ENCODE measurements around the gene HAX1.
"Not testable (repeated sequence)": the region's sequence is repeated elsewhere in the genome, so short reads cannot be mapped to it uniquely, and the experiment has no call there.

Gene HAX1

DNA sequence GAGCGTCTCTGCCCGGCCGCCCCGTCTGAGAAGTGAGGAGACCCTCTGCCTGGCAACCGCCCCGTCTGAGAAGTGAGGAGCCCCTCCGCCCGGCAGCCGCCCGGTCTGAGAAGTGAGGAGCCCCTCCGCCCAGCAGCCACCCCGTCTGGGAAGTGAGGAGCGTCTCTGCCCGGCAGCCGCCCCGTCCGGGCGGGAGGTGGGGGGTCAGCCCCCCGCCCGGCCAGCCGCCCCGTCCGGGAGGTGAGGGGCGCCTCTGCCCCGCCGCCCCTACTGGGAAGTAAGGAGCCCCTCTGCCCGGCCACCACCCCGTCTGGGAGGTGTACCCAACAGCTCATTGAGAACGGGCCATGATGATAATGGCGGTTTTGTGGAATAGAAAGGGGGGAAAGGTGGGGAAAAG is 15.2 kb downstream of the HAX1 start:
- DNase-seq (ENCODE audit: low read depth), result not testable (repeated sequence)

DNA sequence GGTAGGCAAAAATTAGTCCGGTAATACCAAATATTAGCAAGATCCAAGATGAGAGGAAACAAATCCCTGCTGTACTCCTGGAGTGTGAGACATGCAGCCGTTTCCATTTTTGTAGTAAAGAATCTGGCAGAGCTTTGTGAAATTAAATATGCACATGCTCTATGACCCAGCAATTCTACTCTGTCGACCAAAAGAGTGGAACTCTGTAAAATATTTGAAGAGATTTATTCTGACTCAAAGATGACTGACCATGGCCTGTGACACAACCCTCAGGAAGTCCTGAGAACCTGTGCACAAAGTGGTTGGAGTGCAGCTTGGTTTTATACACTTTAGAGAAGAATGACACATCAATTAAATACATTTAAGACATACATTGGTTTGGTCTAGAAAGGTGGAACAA is 16.2 kb downstream of the HAX1 start:
- DNase-seq (ENCODE audit: low read depth), result no peak

- DNase-seq (ENCODE audit: low read depth), result no peak
Observed at GRCh38 chr1:154290921-154291320, 18.5 kb downstream of the HAX1 start.

- DNase-seq (ENCODE audit: low read depth), result no peak
Observed at GRCh38 chr1:154295408-154296235, 23.2 kb downstream of the HAX1 start.

- DNase-seq (ENCODE audit: low read depth), result no peak
Observed at GRCh38 chr1:154301582-154301981, 29.2 kb downstream of the HAX1 start.

DNA sequence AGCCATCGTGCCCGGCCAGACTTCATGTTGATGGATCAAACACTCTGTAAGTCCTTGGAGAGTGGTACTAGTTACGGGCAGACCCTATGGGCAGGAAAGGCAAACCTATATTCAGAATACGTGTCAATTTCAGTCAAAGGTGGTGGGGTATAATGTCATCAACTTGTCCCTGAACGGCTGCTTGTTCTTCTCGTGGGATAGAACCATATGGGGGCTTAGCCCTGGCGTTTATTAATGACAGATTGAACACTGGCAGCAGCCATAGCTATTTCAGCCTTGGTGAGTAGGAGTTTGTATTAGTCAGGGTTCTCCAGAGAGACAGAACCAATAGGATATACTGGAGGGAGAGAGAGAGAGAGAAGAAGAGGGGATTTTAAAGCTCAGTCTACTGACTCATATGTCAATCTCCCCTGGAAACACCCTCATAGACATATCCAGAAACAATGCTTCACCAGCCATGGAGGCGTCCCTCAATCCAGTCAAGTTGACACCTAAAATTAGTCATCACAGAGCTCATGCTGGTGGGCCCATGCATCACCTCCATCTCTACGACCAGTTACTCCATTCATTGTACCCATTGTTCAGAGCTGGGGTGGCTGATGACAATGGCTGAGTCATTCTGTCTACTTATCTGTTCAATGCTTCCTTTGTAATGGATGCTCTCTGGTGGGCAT is 32.4 kb downstream of the HAX1 start:
- DNase-seq (ENCODE audit: low read depth), result no peak

DNA sequence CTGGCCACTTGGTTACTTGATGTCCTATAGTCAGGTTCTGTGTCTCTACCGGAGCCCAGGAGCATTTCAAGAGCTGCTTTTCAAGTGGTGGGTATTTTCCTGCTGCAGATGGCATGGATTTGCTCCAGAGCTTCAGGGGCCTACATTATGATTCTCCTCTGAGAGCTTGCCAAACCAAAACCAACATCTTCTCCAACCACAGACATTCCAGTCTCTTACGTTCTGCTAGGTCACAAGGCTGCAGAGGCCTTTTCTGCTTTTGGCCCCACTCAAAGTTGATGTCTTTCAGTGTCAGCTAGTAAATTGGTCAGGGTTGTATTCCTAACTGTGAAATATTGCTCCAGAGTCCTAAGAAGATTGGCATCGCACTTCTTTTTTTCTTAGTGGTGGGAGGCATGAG is 33.7 kb downstream of the HAX1 start:
- DNase-seq (ENCODE audit: low read depth), result peak; percentile 25

DNA sequence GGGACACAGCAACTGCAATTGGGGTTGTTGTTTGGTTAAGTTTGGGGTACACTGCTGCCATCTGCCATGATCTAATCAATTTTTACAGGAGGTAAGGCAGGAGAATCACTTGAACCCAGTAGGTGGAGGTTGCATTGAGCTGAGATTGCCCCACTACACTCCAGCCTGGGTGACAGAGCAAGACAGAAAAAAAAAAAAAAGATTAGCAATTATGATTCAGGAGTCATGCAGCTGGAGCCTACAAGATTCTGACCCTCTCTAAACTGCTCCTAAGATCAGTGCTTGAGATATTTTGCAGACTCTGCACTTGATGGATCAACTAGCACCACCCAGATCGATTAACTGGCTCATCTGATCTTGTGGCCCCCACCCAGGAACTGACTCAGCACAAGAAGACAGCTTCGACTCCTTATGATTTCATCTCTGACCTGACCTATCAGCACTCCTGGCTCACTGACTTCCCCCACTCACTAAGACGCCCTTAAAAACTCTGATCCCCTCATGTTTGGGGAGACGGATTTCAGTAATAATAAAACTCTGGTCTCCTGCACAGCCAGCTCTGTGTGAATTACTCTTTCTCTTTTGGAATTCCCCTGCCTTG is 35.3 kb downstream of the HAX1 start:
- DNase-seq (ENCODE audit: low read depth), result not testable (repeated sequence)

GRCh38 chr1:154309136-154309535 is 36.7 kb downstream of the HAX1 start:
- DNase-seq (ENCODE audit: low read depth), result not testable (repeated sequence)

DNA sequence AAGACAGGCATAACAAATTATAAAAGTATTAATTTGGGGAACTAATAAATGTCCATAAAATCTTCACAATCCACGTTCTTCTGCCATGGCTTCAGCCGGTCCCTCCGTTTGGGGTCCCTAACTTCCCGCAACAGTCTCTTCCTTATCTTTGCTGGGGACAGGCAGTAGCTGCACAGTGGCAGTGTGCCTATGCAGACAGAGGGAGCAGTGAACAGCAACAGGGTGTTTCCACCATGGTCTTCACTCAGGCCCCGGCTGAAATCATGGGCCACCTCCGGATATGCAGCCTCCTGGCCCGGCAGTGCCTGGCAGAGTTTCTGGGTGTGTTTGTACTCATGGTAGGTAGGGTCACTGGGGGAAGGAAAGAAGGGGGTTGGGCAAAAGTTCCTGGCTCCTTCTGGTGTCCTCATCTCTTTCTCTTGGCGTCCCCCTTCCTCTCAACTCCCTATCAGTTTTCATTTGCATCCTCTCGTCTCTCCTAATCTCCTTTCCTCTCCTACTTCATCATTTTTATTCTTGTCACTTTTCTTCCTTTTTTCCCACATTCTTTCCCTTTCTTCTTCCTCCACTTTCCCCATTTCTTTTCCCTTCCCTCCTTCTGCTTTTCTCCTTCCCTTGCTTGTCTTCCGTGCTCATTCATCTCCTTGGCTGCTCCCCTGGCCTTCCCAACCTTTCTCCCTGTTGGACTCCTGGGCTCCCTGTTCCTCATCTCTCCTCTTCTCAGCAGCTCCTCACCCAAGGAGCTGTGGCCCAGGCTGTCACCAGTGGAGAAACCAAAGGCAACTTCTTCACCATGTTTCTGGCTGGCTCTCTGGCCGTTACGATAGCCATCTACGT is 40.0 kb downstream of the HAX1 start:
- not testable (repeated sequence) for DNase-seq (ENCODE audit: low read depth)

GRCh38 chr1:154313066-154313356 is 40.6 kb downstream of the HAX1 start:
- no peak for DNase-seq (ENCODE audit: low read depth)

DNA sequence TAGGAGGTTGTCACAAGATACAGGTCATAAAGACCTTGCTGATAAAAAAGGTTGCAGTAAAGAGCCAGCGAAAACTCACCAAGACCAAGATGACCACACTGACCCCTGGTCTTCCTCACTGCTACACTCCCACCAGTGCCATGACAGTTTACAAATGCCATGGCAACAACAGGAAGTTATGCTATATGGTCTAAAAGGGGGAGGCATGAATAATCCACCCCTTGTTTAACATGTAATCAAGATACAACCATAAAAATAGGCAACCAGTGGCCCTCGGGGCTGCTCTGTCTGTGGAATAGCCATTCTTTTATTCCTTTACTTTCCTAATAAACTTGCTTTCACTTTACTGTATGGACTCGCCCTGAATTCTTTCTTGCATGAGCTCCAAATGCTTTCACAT is 41.8 kb downstream of the HAX1 start:
- not testable (repeated sequence) for DNase-seq (ENCODE audit: low read depth)

DNA sequence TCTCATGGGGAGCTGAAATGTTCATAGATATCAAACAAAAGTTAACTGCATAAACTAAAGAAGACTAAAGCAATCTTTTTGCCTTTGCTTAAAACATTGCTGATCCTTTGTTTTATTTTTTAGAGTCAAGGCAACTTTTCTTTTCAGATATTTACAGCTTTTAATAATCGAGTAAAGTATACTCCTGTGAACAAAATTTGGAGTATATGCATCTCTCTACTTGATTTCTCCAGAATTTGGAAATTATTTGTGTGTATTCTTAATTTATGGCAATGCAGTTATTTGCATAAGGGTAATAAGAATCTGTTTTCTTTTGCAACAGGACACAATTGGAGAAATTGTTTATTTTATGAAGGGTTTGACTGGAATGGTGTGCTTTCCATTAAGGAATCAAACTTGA is 44.3 kb downstream of the HAX1 start:
- DNase-seq (ENCODE audit: low read depth), result no peak

DNA sequence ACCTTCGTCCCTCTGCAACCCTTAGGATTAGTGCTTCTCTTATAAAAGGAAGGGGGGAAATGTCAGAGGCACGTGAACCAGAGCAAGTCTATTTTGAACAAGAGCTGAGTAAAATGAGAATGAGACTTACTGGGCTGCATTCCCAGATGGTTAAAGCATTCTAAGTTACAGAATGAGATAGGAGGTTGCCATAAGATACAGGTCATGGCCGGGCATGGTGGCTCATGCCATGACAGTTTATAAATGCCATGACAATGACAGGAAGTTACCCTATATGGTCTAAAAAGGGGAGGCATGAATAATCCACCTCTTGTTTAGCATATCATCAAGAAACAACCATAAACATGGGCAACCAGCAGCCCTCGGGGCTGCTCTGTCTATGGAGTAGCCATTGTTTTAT is 46.0 kb downstream of the HAX1 start:
- no peak for DNase-seq (ENCODE audit: low read depth)

DNA sequence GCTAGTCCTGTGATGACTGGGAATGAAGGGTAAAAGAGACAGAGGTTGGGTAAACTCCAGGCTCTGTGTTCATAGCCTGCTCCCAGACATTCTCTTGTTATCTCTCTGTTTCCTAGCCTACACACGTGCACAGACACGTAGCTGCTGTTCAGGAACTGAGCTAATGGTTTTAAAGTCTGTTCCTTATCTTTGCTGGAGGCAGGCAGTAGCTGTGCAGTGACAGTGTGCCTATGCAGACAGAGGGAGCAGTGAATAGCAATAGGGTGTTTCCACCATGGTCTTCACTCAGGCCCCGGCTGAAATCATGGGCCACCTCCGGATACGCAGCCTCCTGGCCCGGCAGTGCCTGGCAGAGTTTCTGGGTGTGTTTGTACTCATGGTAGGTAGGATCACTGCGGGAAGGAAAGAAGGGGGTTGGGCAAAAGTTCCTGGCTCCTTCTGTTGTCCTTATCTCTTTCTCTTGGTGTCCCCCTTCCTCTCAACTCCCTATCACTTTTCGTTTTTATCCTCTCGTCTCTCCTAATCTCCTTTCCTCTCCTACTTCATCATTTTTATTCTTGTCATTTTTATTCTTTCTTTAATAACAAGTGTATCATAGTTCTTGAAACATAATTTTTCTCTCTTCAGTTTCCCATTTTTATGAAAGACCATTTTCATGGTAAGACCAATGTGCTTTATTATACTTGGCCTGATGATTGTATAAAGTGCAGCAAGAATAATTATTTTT is 48.6 kb downstream of the HAX1 start, which contains the start of gene AQP10:
Gene AQP10, plus strand, starts transcription at position 212 of the 727 bp plus-strand sequence. Its CDS starts 63 bp downstream, at position 275.
- no peak for DNase-seq (ENCODE audit: low read depth)

- DNase-seq (ENCODE audit: low read depth), result not testable (repeated sequence)
Observed at GRCh38 chr1:154321609-154321934, 49.1 kb downstream of the HAX1 start.

DNA sequence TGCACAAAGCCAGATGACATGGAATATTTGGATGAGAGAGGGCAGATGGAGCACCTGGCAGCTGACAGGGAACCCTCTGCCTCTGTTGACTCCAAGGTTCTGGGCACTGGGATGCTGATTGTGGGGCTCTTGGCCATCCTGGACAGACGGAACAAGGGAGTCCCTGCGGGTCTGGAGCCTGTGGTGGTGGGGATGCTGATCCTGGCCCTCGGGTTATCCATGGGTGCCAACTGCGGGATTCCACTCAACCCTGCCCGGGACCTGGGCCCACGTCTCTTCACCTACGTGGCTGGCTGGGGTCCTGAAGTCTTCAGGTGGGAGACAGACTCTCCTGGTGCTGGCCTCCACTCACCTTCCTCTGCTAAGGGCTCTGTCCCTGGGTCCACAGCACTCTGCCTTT is 51.1 kb downstream of the HAX1 start:
- no peak for DNase-seq (ENCODE audit: low read depth)

GRCh38 chr1:154324241-154324640 is 51.8 kb downstream of the HAX1 start:
- no peak for DNase-seq (ENCODE audit: low read depth)

GRCh38 chr1:154324669-154325582 is 52.5 kb downstream of the HAX1 start, which contains the start of gene ATP8B2:
ATP8B2 (plus strand) TSS chr1:154325525; CDS start chr1:154328142, 2,617 bp downstream.
- DNase-seq (ENCODE audit: low read depth), result peak; percentile 62

Measured in fibroblast of gingiva (primary cell).